Activated B cell treated with CpG ODN at 0.5 μM for 24 hours (primary cell): ENCODE results near the gene CSAD. TPM values are rescaled to one million over a fixed set of nuclear protein-coding genes. Genes with fewer than 3 reads are reported as not detected.

Source experiments
- ATAC-seq: fragments of 200-7000 bp; cut with Tn5 transposase; one replicate; pipeline ENCODE4 v1.10.0; 2021; ENCODE audit warnings: low read depth, mild to moderate bottlenecking, moderate library complexity
- CTCF ChIA-PET: fragments of 350-600 bp; sonication (Branson Sonifier 250); formaldehyde crosslinking; loops from one replicate; lab custom pipeline; 2021; ENCODE audit warnings: antibody characterized with exemption; lab: Charles Lee
- POLR2A ChIA-PET: fragments of 350-600 bp; sonication (Branson Sonifier 250); formaldehyde crosslinking; loops from one replicate; lab custom pipeline; 2021; ENCODE audit warnings: antibody characterized with exemption; lab: Charles Lee
- DNase-seq: peaks from one replicate; pipeline ENCODE4 v3.0.0; 2022
- H3K27ac Mint-ChIP-seq: one replicate; pipeline ENCODE4 v1.8.0; 2020; ENCODE audit warnings: mixed read lengths
- H3K27me3 Mint-ChIP-seq: one replicate; pipeline ENCODE4 v1.8.0; 2021; ENCODE audit warnings: mixed read lengths
- H3K36me3 Mint-ChIP-seq: one replicate; pipeline ENCODE4 v1.8.0; 2021; ENCODE audit warnings: low read depth, mixed read lengths
- H3K4me1 Mint-ChIP-seq: one replicate; pipeline ENCODE4 v1.8.0; 2021; ENCODE audit warnings: mixed read lengths
- H3K4me3 Mint-ChIP-seq: one replicate; pipeline ENCODE4 v1.8.0; 2020; ENCODE audit warnings: mild to moderate bottlenecking, mixed read lengths
- H3K9me3 Mint-ChIP-seq: one replicate; pipeline ENCODE4 v1.8.0; 2020; ENCODE audit warnings: mixed read lengths
- CTCF ChIP-seq: fragments of 200-600 bp; IDR thresholded peaks from one replicate; pipeline ENCODE4 v1.8.0; 2022; ENCODE audit warnings: antibody characterized with exemption, mild to moderate bottlenecking
- intact Hi-C: fragments of 100-400 bp; cut with micrococcal nuclease; formaldehyde crosslinking; loops from one replicate; pipeline ENCODE4 v1.15.1; 2024
- total RNA-seq: library from RNA; stranded (reverse); gene quantifications from 2 replicates; pipeline ENCODE4 v1.2.3, GENCODE V29; 2022

Gene CSAD
- total RNA-seq, 1 donor from 2014 or later, result 34.6 TPM

- intact Hi-C loops, result no loop called here
- POLR2A ChIA-PET, result interaction anchor here (1.0 to 6.1 kb wide), 3 partner anchors 12 to 17 kb away, joined by 3 to 48 read pairs (median 6); partner anchors contain the start of genes CSAD, ITGB7 and ZNF740
- Mint-ChIP-seq H3K4me1 (peaks cover 33% of the 10 kb centered on the region), H3K9me3 (no peaks in the 10 kb centered on the region), H3K36me3 (peaks cover 82% of the 10 kb centered on the region), H3K27me3 (no peaks in the 10 kb centered on the region), H3K4me3 (no peak overlapping the region), H3K27ac (no peak overlapping the region)
- CTCF ChIA-PET, result interaction anchor here (0.9 to 1.5 kb wide), 6 partner anchors 12 to 126 kb away, joined by 3 to 8 read pairs (median 4); partner anchors contain the start of gene ESPL1
- no peak for ATAC-seq
- no peak for TF ChIP-seq CTCF
- DNase-seq, result no peak
Measured at GRCh38 chr12:53194973-53195372, 14.2 kb upstream of the CSAD start.

GRCh38 chr12:53193985-53194716 lies 13.4 kb upstream of the CSAD start:
- CTCF ChIA-PET, result interaction anchor here (1.1 to 1.5 kb wide), 3 partner anchors 12 to 34 kb away, joined by 4 to 8 read pairs (median 4); no protein-coding TSS in a partner anchor
- Mint-ChIP-seq H3K27ac (no peak overlapping the region), H3K27me3 (no peaks in the 10 kb centered on the region), H3K36me3 (peaks cover 81% of the 10 kb centered on the region), H3K4me3 (no peak overlapping the region), H3K4me1 (peaks cover 25% of the 10 kb centered on the region), H3K9me3 (no peaks in the 10 kb centered on the region)
- ATAC-seq, result no peak
- TF ChIP-seq CTCF, result no peak
- intact Hi-C loops, result no loop called here
- no peak for DNase-seq
- POLR2A ChIA-PET, result interaction anchor here (0.6 to 1.5 kb wide), 3 partner anchors 13 to 45 kb away, joined by 3 to 6 read pairs (median 6); partner anchors contain the start of genes CSAD and ZNF740

- no peak for TF ChIP-seq CTCF
- no peak for ATAC-seq
- no peaks in the 10 kb centered on the region for H3K27me3 Mint-ChIP-seq
- peaks cover 14% of the 10 kb centered on the region for H3K4me1 Mint-ChIP-seq
- H3K9me3 Mint-ChIP-seq, result no peaks in the 10 kb centered on the region
- ChIA-PET CTCF (interaction anchor here (0.6 kb wide), 1 partner anchor 75 kb away, joined by 4 read pairs; the partner anchor contains the start of gene ESPL1), POLR2A (interaction anchor here (0.6 to 1.2 kb wide), 3 partner anchors 18 to 35 kb away, joined by 3 to 5 read pairs (median 3); no protein-coding TSS in a partner anchor)
- H3K4me3 Mint-ChIP-seq, result no peak overlapping the region
- intact Hi-C loops, result no loop called here
- H3K36me3 Mint-ChIP-seq, result peaks cover 83% of the 10 kb centered on the region
- no peak overlapping the region for H3K27ac Mint-ChIP-seq
- no peak for DNase-seq
Measured at GRCh38 chr12:53193040-53193439, 12.3 kb upstream of the CSAD start.

GRCh38 chr12:53192531-53193021 lies 11.9 kb upstream of the CSAD start:
- Mint-ChIP-seq H3K36me3 (peaks cover 85% of the 10 kb centered on the region), H3K27ac (no peak overlapping the region), H3K27me3 (no peaks in the 10 kb centered on the region), H3K4me3 (no peak overlapping the region), H3K9me3 (no peaks in the 10 kb centered on the region), H3K4me1 (peaks cover 10% of the 10 kb centered on the region)
- no peak for DNase-seq
- no peak for TF ChIP-seq CTCF
- CTCF ChIA-PET, result no interaction called here
- ATAC-seq, result no peak
- intact Hi-C loops, result no loop called here
- POLR2A ChIA-PET, result interaction anchor here (1.2 kb wide), 1 partner anchor 18 kb away, joined by 3 read pairs; no protein-coding TSS in a partner anchor
